Activated CD8-positive, alpha-beta T cell treated with anti-CD3 and anti-CD28 coated beads for 36 hours (primary cell): ENCODE measurements around the gene TMEM131. TPM values are rescaled to one million over a fixed set of nuclear protein-coding genes. Genes with fewer than 3 reads are reported as not detected.
"Not testable (repeated sequence)": the region's sequence is repeated elsewhere in the genome, so short reads cannot be mapped to it uniquely, and the experiment has no call there.

ENCODE experiments used
- ATAC-seq: fragments of 200-7000 bp; cut with Tn5 transposase; one replicate; pipeline ENCODE4 v1.10.0; 2021; ENCODE audit warnings: mild to moderate bottlenecking, moderate library complexity
- CTCF ChIA-PET: fragments of 350-600 bp; sonication (Branson Sonifier 250); formaldehyde crosslinking; loops from one replicate; lab custom pipeline; 2021; ENCODE audit warnings: antibody characterized with exemption; lab: Charles Lee
- POLR2A ChIA-PET: fragments of 350-600 bp; sonication (Branson Sonifier 250); formaldehyde crosslinking; loops from one replicate; lab custom pipeline; 2021; ENCODE audit warnings: antibody characterized with exemption; lab: Charles Lee
- DNase-seq: peaks from one replicate; pipeline ENCODE4 v3.0.0-alpha.2; 2020
- H3K27ac Mint-ChIP-seq: one replicate; pipeline ENCODE4 v1.8.0; 2021; ENCODE audit warnings: mild to moderate bottlenecking, mixed read lengths
- H3K27me3 Mint-ChIP-seq: one replicate; pipeline ENCODE4 v1.8.0; 2021; ENCODE audit warnings: mixed read lengths
- H3K36me3 Mint-ChIP-seq: one replicate; pipeline ENCODE4 v1.8.0; 2021; ENCODE audit warnings: low read depth, mixed read lengths
- H3K4me1 Mint-ChIP-seq: one replicate; pipeline ENCODE4 v1.8.0; 2021; ENCODE audit warnings: low read depth, mixed read lengths
- H3K4me3 Mint-ChIP-seq: one replicate; pipeline ENCODE4 v1.8.0; 2021; ENCODE audit warnings: mild to moderate bottlenecking, moderate library complexity, mixed read lengths
- H3K9me3 Mint-ChIP-seq: one replicate; pipeline ENCODE4 v1.8.0; 2021; ENCODE audit warnings: mixed read lengths
- intact Hi-C: fragments of 100-400 bp; cut with micrococcal nuclease; formaldehyde crosslinking; loops from one replicate; pipeline ENCODE4 v1.10.0; 2022
- total RNA-seq, 2 experiments: library from RNA; stranded (reverse); gene quantifications; one replicate each; pipeline ENCODE4 v1.2.3, GENCODE V29; 2021
- TF ChIP-seq, protein P1 (sequence below): fragments of 200-600 bp; IDR thresholded peaks from one replicate; pipeline ENCODE4 v1.8.0; 2022; ENCODE audit warnings: antibody characterized with exemption, mild to moderate bottlenecking

Gene TMEM131, protein sequence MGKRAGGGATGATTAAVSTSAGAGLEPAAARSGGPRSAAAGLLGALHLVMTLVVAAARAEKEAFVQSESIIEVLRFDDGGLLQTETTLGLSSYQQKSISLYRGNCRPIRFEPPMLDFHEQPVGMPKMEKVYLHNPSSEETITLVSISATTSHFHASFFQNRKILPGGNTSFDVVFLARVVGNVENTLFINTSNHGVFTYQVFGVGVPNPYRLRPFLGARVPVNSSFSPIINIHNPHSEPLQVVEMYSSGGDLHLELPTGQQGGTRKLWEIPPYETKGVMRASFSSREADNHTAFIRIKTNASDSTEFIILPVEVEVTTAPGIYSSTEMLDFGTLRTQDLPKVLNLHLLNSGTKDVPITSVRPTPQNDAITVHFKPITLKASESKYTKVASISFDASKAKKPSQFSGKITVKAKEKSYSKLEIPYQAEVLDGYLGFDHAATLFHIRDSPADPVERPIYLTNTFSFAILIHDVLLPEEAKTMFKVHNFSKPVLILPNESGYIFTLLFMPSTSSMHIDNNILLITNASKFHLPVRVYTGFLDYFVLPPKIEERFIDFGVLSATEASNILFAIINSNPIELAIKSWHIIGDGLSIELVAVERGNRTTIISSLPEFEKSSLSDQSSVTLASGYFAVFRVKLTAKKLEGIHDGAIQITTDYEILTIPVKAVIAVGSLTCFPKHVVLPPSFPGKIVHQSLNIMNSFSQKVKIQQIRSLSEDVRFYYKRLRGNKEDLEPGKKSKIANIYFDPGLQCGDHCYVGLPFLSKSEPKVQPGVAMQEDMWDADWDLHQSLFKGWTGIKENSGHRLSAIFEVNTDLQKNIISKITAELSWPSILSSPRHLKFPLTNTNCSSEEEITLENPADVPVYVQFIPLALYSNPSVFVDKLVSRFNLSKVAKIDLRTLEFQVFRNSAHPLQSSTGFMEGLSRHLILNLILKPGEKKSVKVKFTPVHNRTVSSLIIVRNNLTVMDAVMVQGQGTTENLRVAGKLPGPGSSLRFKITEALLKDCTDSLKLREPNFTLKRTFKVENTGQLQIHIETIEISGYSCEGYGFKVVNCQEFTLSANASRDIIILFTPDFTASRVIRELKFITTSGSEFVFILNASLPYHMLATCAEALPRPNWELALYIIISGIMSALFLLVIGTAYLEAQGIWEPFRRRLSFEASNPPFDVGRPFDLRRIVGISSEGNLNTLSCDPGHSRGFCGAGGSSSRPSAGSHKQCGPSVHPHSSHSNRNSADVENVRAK (N-terminal part only)
- 10 to 100 TPM; 24.2 to 27.4 TPM for total RNA-seq

DNA sequence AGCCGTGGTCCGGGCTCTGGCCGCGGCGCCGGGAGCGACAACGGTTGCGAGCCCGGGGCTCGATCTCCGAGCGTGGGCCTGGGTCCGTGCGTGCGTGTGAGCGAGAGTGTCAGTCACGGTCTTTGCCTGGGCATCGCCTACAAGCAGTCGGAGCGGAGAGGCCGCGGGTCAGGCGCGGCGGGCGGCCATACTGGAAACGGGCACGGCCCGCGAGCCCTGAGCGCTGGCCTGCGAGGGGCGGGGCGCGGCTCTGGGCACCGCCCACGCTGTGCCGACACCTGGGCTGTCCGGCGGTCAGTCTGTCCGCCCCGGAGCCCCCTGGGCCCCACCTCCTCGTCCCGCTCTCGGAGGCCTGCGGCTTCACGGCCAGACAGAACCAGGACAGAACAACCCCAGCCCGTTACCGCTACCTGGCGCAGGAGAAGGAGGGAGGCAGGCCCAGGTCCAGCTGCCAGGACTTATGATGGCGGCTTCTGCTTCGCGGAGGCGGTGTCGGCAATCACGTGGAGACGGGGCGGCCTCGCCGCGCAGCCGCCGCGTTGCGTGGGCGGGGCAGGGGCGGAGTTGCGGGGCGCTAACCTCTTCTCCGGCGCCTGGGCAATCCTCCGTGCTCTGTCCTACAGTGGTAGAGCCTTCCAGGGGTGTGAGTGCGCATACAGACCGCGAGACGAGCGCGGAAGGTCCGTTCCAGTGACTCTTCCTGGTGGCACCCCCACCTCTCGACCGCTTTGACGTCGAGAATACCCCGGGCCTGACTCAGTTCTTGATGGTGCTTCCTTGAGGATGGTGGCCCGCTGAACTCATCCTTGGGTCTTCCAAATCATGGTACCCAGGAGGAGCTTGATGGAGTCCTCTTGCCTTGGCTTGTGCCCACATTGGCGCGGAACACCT lies at the start of gene TMEM131:
TMEM131 (minus strand) TSS at position 215 of the 891 bp plus-strand sequence. CDS start 286 bp downstream, outside the sequence.
- no peaks in the 10 kb centered on the region for H3K36me3 Mint-ChIP-seq
- H3K27ac Mint-ChIP-seq, result peak within 1 kb of the TSS; percentile 93
- ATAC-seq, result peak; percentile 85
- peak; percentile 95 for DNase-seq
- no peaks in the 10 kb centered on the region for H3K27me3 Mint-ChIP-seq
- H3K4me1 Mint-ChIP-seq, result peaks cover 30% of the 10 kb centered on the region
- H3K9me3 Mint-ChIP-seq, result no peaks in the 10 kb centered on the region
- CTCF ChIA-PET, result no interaction called here
- POLR2A ChIA-PET, result interaction anchor here (0.5 to 1.4 kb wide), 5 partner anchors 16 to 451 kb away, joined by 3 to 7 read pairs (median 3); no protein-coding TSS in a partner anchor
- peak within 1 kb of the TSS; percentile 93 for H3K4me3 Mint-ChIP-seq
- intact Hi-C loops, result loop anchor here (5.0 to 10.0 kb wide), 2 partner anchors 141 to 189 kb away; no protein-coding TSS in a partner anchor
- TF ChIP-seq, protein P1, sequence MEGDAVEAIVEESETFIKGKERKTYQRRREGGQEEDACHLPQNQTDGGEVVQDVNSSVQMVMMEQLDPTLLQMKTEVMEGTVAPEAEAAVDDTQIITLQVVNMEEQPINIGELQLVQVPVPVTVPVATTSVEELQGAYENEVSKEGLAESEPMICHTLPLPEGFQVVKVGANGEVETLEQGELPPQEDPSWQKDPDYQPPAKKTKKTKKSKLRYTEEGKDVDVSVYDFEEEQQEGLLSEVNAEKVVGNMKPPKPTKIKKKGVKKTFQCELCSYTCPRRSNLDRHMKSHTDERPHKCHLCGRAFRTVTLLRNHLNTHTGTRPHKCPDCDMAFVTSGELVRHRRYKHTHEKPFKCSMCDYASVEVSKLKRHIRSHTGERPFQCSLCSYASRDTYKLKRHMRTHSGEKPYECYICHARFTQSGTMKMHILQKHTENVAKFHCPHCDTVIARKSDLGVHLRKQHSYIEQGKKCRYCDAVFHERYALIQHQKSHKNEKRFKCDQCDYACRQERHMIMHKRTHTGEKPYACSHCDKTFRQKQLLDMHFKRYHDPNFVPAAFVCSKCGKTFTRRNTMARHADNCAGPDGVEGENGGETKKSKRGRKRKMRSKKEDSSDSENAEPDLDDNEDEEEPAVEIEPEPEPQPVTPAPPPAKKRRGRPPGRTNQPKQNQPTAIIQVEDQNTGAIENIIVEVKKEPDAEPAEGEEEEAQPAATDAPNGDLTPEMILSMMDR, result no peak

DNA sequence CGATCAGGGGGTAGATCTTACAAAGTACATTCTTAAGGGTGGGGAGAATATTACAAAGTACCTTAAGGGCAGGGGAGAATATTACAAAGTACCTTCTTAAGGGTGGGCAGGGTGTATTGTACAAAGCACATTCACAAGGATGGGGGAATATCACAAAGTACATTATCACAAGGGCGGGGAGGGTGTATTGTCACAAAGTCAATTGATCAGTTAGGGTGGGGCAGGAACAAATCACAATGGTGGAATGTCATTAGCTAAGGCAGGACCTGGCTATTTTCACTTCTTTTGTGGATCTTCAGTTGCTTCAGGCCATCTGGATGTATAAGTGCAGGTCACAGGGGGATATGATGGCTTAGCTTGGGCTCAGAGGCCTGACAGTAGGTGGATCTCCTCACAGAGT lies 49.0 kb upstream of the TMEM131 start:
- H3K4me1 Mint-ChIP-seq, H3K4me3 Mint-ChIP-seq, DNase-seq, H3K27me3 Mint-ChIP-seq, H3K27ac Mint-ChIP-seq, ATAC-seq, intact Hi-C loops, H3K36me3 Mint-ChIP-seq, CTCF ChIA-PET, POLR2A ChIA-PET: not testable (repeated sequence)
- H3K9me3 Mint-ChIP-seq, result peaks cover 29% of the 10 kb centered on the region

DNA sequence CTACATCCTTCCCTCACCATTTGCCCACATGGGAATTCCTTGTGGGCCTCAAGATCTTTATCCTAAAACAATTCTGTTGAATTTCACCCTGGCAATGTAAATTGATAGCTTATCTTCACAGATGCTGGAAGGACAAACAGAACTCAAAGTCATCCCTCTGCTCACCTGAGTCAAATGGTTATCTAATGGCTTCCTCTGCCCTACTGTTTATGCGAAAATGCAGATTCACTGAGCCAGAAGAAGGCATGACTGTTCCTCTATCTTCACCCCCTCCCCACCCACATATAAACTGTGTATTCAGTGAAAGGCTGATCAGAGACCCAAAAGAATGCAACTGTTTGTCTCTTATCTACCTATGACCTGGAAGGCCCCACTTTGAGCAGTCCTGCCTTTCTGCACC lies 47.4 kb upstream of the TMEM131 start:
- Mint-ChIP-seq H3K4me3 (no peak overlapping the region), H3K27me3 (peaks cover 1% of the 10 kb centered on the region), H3K4me1 (no peaks in the 10 kb centered on the region), H3K36me3 (peaks cover 2% of the 10 kb centered on the region), H3K27ac (no peak overlapping the region), H3K9me3 (peaks cover 29% of the 10 kb centered on the region)
- ATAC-seq, result no peak
- TF ChIP-seq, protein P1, result no peak
- no peak for DNase-seq
- POLR2A ChIA-PET, result no interaction called here
- CTCF ChIA-PET, result no interaction called here
- intact Hi-C loops, result no loop called here

DNA sequence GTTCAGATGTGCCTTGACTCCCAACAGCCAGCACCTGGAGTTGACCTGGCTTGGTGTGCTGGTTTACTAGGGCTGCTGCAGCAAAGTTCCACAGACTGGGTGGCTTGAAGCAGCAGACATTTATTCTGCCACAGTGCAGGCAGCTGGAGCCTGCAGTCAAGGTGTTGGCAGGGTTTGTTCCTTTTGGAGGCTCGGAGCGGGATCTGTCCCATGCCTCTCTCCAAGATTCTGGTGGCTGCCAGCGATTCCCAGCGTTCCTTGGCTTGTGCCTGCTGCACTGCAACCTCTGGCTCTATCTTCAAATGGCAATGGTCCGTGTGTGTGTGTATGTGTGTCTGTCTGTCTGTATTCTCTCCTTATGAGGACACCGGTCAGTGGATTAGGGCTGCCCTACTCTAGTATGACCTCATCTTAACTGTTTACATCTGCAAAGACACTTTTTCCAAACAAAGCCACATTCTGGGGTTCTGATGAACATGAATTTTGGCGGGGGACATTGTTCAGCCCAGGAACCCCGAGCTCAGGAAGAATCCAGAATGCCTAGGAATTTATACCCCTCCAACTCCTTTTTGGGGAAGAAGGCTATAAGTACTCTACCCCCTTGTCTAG lies 44.7 kb upstream of the TMEM131 start:
- H3K4me3 Mint-ChIP-seq, result no peak overlapping the region
- peaks cover 26% of the 10 kb centered on the region for H3K9me3 Mint-ChIP-seq
- intact Hi-C loops, result no loop called here
- no peak overlapping the region for H3K27ac Mint-ChIP-seq
- DNase-seq, result no peak
- ATAC-seq, result no peak
- TF ChIP-seq, protein P1, result no peak
- CTCF ChIA-PET, result no interaction called here
- H3K4me1 Mint-ChIP-seq, result no peaks in the 10 kb centered on the region
- POLR2A ChIA-PET, result no interaction called here
- H3K36me3 Mint-ChIP-seq, result peaks cover 2% of the 10 kb centered on the region
- H3K27me3 Mint-ChIP-seq, result no peaks in the 10 kb centered on the region
